Stimulated activated CD8-positive, alpha-beta memory T cell treated with anti-CD3 and anti-CD28 coated beads, Interleukin-15, amount 100 ng/mL, for 24 hours (primary cell): ENCODE measurements around the gene XK.

ENCODE experiments used
- DNase-seq: peaks from one replicate; pipeline ENCODE4 v3.0.0-alpha.2; 2020; ENCODE audit warnings: low read depth

Gene XK

DNA sequence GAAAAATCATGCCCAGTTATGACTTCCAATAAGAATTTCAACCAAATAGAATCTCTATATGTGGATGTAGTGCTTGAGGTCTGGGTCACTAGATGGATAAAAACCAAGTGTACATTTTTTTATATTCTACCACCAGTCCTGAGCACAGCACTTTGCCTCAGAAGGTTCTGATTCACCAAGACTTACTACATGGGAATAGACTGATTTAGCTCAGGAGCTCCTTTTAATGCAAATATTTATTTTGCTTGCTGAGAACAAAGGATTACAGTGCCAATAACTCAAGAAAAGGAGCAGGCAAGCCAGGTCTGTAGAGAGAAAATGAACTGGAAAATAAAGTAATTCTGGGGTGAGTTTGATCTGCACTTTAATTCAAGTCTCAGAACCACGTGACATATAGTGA, 6.4 kb upstream of the XK start:
- DNase-seq: no peak

GRCh38 chrX:37679888-37680287, 5.7 kb upstream of the XK start:
- DNase-seq: no peak

GRCh38 chrX:37684426-37684825, 1.2 kb upstream of the XK start:
- no peak for DNase-seq

GRCh38 chrX:37684973-37685372, 618 bp upstream of the XK start:
- DNase-seq: no peak

DNA sequence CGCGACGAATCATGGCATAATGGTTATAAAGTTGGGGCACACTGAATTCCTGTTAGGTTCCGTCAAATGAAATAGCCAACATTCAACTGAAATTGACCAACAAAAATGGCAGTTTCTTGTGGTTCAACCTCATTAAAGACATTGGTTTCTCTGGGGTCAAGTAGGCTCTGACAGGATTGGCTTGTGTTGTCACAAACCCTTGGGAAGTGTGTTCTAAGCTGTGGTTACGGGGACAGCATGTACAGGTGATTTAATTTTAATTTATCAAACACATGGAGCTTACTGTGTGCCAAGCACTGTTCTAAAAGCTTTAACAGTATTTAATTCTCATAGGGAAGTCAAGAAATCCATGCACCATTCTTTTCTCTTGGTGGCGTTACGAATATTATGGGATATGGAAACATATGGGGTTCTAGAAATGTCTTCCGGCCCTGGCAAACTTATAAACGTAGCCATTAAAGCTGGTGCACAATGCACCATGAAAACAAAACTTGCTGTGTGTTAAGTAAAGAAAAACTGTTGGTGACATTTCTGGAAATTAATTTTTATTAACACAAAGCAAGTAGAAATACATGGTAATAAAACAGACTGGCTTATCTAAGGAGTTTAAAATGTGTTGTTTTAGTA, 891 bp downstream of the XK start:
- no peak for DNase-seq

DNA sequence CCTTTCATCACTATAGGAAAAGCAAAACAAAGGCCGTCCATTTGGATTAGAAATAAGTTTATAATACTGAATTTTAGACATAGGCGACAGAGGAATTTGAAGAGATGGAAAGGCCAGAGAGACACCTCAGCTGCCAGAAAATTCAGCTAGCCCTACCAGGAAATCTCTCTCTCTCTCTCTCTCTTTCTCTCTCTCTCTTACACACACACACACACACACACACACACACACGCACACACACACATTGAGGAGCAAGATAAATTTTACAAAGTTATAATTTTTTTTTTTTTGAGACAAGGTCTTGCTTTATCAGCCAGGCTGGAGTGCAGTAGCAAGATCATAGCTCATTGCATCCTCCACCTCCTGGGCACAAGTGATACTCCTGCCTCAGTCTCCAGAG, 1.4 kb downstream of the XK start:
- no peak for DNase-seq

- DNase-seq: no peak
Measured at GRCh38 chrX:37690119-37690518, 4.5 kb downstream of the XK start.

DNA sequence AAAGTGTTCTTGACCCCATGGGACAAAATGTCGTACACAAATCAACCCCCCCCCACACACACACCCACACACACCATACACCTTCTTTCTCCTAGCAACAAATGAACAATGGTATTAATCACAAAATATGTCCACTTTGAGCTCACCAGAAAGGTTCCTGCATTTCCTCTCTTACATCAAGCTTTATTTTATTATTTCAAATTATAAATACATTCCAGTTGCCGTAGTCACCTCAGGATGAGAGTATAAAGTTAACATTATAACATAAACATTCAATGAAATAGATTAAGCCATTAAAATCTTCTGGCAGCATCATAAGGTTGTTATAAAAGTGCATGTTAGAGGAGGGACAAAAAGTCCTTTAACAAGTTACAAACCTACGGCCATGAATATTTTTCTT, 7.3 kb downstream of the XK start:
- DNase-seq: no peak

GRCh38 chrX:37697169-37697760, 11.7 kb downstream of the XK start:
- DNase-seq: no peak

GRCh38 chrX:37701588-37701987, 16.0 kb downstream of the XK start:
- DNase-seq: no peak

GRCh38 chrX:37711991-37712390, 26.4 kb downstream of the XK start:
- DNase-seq: no peak

DNA sequence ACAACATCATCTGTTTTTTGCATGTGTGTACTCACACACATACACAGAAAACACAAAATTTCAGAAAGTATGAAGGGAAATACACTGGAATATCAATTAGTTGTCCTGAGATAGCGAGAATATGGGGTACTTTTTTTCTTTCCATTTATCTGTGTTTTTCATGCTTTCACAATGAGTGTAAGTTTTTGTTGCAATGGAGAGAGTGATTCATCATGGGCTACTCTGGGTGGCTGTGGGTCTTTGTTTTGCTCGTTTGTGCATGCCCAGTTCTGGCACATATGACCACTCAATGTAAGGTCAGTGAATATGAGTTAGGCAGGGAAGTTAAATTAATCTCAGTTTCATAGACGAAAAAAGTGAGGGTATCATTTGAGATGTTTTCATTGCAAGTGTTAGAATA, 26.9 kb downstream of the XK start:
- no peak for DNase-seq

DNA sequence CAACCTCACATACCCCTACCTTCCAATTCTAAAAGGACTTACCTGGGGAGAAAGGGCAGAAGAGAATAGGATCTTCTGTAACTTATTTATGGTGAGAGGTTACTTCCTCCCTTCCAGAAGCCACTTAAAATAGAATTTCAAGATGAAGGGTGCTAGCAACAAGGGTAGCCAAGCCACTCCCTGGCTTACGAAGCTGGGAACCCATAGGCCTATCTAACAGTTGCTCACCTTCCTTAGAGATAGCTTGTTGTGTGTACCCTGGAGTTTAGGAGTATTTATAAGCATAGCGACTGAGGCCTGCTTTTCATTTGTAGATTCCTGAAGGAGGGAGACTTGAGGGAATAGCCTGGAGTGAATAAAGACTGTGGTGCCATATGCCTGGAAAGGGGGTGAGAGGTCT, 28.9 kb downstream of the XK start:
- DNase-seq: no peak

GRCh38 chrX:37716602-37717001, 31.0 kb downstream of the XK start:
- no peak for DNase-seq

DNA sequence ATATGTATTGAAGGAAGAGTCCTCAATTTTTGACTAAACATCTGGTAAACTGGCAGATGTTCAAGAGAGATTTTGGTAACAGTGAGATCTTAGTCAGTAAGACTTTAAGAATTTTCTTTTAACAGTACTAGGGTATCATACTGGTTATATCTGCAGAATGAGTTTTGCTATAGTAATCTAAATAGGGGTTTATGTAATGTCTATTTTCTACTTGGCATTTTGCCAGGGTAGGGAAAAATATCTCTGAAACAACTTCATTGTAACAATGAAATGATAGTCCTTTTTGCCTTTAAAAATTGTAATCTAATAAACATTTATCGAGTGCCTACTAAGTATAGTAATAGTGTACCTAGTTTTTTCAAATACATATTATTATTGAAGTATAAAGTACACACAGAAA, 32.1 kb downstream of the XK start:
- DNase-seq: no peak

GRCh38 chrX:37722595-37722994, 37.0 kb downstream of the XK start:
- no peak for DNase-seq

DNA sequence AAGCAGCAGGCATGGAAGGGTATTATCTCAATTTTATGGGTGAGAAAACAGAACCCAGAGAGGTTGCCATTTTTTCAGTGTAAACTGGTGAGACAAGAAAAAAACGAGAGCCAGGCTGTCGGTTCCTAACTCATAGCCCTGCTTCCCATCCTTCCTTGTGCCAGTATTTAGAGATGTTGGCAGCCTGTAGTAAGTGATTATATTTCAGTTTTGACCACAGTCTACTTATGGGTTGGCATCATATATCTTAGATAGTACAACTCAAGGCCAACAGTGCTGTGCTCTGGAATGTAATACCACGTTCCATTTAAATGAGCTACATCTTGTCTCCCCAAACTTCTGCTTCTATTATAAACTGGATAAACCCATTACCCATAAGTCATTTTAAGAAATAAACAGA, 40.8 kb downstream of the XK start:
- no peak for DNase-seq

DNA sequence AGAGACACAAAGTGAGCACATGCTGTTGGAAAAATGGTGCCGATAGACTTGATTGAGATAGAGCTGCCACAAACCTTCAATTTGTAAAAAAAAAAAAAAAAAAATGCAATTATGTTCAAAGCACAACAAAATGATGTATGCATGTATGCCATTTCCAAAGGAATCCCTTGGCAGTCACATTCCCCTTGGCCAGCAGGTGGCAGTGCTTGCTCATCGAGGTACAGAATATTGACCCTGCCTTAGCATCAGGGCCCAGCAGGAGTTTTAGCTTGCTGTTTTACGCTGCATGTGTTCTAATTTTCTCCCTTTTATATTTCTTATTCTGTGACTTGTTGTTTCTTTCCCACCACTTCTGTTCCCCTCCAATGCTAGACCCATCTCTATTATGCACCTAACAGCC, 59.8 kb downstream of the XK start:
- peak; percentile 15 for DNase-seq

DNA sequence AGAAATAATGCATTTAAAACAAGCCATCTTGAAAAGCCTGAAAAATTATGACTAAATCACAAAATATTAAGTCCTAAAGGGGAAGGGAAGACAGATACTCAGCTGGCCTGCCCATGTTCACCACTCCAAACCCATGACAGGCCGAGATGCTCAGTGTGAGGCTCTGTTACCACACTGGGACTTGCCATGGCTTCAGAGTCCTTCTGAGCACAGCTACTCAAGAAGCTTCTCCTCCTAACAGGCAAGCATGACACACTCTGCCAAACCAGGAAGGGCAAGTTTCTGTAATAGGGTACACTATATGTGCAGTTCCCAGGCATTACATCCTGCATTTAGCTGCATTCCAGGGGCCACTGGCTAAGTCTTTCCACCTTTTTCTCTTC, 60.2 kb downstream of the XK start:
- DNase-seq: no peak

GRCh38 chrX:37746218-37746941, 60.8 kb downstream of the XK start:
- no peak for DNase-seq

- no peak for DNase-seq
Measured at GRCh38 chrX:37746951-37747350, 61.4 kb downstream of the XK start.

GRCh38 chrX:37752281-37752680, 66.7 kb downstream of the XK start:
- no peak for DNase-seq

GRCh38 chrX:37752936-37753335, 67.3 kb downstream of the XK start:
- DNase-seq: no peak

DNA sequence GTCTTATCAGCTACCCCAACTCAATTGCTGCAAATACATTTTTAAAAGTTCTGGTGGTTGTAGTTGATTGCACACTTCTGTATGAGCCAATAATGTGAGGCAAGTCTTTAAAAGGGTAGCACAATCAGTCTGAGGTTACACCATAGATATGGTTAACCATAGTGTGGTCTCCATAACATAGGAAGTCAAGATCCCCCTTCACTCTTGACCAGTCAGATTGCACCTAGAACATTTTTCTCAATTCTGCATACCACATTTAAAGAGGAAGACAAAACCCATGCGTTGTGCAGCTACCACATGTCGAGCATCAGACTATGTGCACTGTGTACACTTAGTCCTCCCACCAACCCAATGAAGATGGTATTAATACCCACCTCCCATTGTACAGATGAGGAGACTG, 67.8 kb downstream of the XK start:
- DNase-seq: no peak
